Endothelial cell of umbilical vein (primary cell): ENCODE data around the gene CHST11. TPM values are rescaled to one million over a fixed set of nuclear protein-coding genes. Genes with fewer than 3 reads are reported as not detected.

ENCODE experiments used
- BruUV-seq: library from RNA; stranded (reverse); fragments of 400-500 nt; replicated peaks from 2 replicates; lab custom pipeline; 2021; lab: Mats Ljungman, UMichigan
- CTCF ChIA-PET: fragments of 300-600, 350-600 bp; sonication (Branson Sonifier 250); formaldehyde crosslinking; loops from one replicate; lab custom pipeline; 2021; ENCODE audit warnings: antibody characterized with exemption, inconsistent platforms; lab: Charles Lee
- POLR2A ChIA-PET: fragments of 300-600, 350-600 bp; sonication (Branson Sonifier 250); formaldehyde crosslinking; loops from one replicate; lab custom pipeline; 2021; ENCODE audit warnings: antibody characterized with exemption, inconsistent platforms; lab: Charles Lee
- DNase-seq: peaks from one replicate; pipeline ENCODE4 v3.0.0-alpha.2; 2011; ENCODE audit warnings: low read depth, low spot score
- FAIRE-seq: peaks from 2 replicates; lab custom pipeline; 2011; peaks lifted over from hg19 to GRCh38; lab: Jason Lieb, UNC
- H2AFZ ChIP-seq: 2 replicates; pipeline ENCODE4 v1.6.0; 2012; ENCODE audit warnings: low read depth, low read length, control low read depth, inconsistent platforms
- H3K27ac ChIP-seq: 2 replicates; pipeline ENCODE4 v1.5.1; 2011; ENCODE audit warnings: low read depth, mild to moderate bottlenecking, control low read depth, low read length, moderate library complexity; ENCODE audit not compliant: insufficient read depth
- H3K27me3 ChIP-seq, 2 experiments: 2 replicates each; pipeline versions ENCODE4 v1.6.0 to v1.6.1; 2011; ENCODE audit warnings: low read length in 2 of 2, mixed read lengths in 1 of 2; ENCODE audit not compliant: control insufficient read depth in 2 of 2, insufficient read depth in 2 of 2
- H3K36me3 ChIP-seq, 2 experiments: 2 replicates in 1 of 2; 3 replicates in 1 of 2; pipeline ENCODE4 v1.5.1; 2011; ENCODE audit warnings: low read length in 2 of 2, mild to moderate bottlenecking in 1 of 2, moderate library complexity in 1 of 2; ENCODE audit not compliant: control insufficient read depth in 2 of 2, insufficient read depth in 2 of 2; ENCODE audit errors: extremely low read depth in 1 of 2
- H3K4me1 ChIP-seq: 3 replicates; pipeline ENCODE4 v1.5.1; 2011; ENCODE audit warnings: mild to moderate bottlenecking, low read length; ENCODE audit not compliant: control insufficient read depth, insufficient read depth; ENCODE audit errors: extremely low read depth
- H3K4me2 ChIP-seq: 2 replicates; pipeline ENCODE4 v1.6.1; 2011; ENCODE audit warnings: low read length, control low read depth, mixed read lengths; ENCODE audit not compliant: insufficient read depth
- H3K4me3 ChIP-seq, 3 experiments: fragments of 200-600 bp in 1 of 3; sonication (generic), shearing (Covaris generic) in 1 of 3; replicated peaks in 1 of 3; 2 replicates each; pipeline ENCODE4 v1.5.1; 2011 to 2016; ENCODE audit warnings: control low read depth in 3 of 3, low read length in 3 of 3, mild to moderate bottlenecking in 2 of 3, inconsistent platforms in 1 of 3, low read depth in 1 of 3, moderate library complexity in 1 of 3; ENCODE audit not compliant: insufficient read depth in 1 of 3
- H3K79me2 ChIP-seq: 2 replicates; pipeline ENCODE4 v1.6.0; 2012; ENCODE audit warnings: low read length, inconsistent platforms; ENCODE audit not compliant: control insufficient read depth, insufficient read depth
- H3K9ac ChIP-seq: replicated peaks from 2 replicates; pipeline ENCODE3; 2011; ENCODE audit warnings: low read length, control low read depth; ENCODE audit not compliant: insufficient read depth; ENCODE audit errors: extremely low read depth
- H3K9me1 ChIP-seq: replicated peaks from 3 replicates; pipeline ENCODE4 v1.6.0; 2011; ENCODE audit warnings: mild to moderate bottlenecking, low read length; ENCODE audit not compliant: control insufficient read depth, insufficient read depth; ENCODE audit errors: extremely low read depth
- H3K9me3 ChIP-seq: replicated peaks from 2 replicates; pipeline ENCODE4 v1.5.1; 2012; ENCODE audit warnings: low read length, inconsistent platforms; ENCODE audit not compliant: control insufficient read depth, insufficient read depth
- H4K20me1 ChIP-seq: replicated peaks from 2 replicates; pipeline ENCODE3; 2011; ENCODE audit warnings: mild to moderate bottlenecking, low read length; ENCODE audit not compliant: control insufficient read depth, insufficient read depth; ENCODE audit errors: extremely low read depth
- EZH2 ChIP-seq: IDR thresholded peaks from 2 replicates; pipeline ENCODE4 v1.6.1; 2012; ENCODE audit warnings: borderline replicate concordance, low read depth, mild to moderate bottlenecking, moderate library complexity, low read length, inconsistent platforms; ENCODE audit not compliant: severe bottlenecking
- FOS ChIP-seq: IDR thresholded peaks from 2 replicates; pipeline ENCODE4 v1.6.1; 2011; ENCODE audit warnings: mild to moderate bottlenecking, low read length, moderate library complexity, borderline replicate concordance; ENCODE audit not compliant: insufficient read depth
- GATA2 ChIP-seq: IDR thresholded peaks from 2 replicates; pipeline ENCODE4 v1.7.0; 2011; ENCODE audit warnings: low read depth, mild to moderate bottlenecking, moderate library complexity, mixed read lengths, low read length; ENCODE audit not compliant: insufficient read length, insufficient read depth
- JUN ChIP-seq: IDR thresholded peaks from 2 replicates; pipeline ENCODE4 v1.6.1; 2011; ENCODE audit warnings: borderline replicate concordance, low read depth; ENCODE audit not compliant: insufficient read length, insufficient read depth
- MAX ChIP-seq: IDR thresholded peaks from 2 replicates; pipeline ENCODE4 v1.6.1; 2011; ENCODE audit not compliant: insufficient read depth, insufficient read length
- MYC ChIP-seq: IDR thresholded peaks from one replicate; pipeline ENCODE4 v1.6.1; 2011; ENCODE audit warnings: mild to moderate bottlenecking, low read depth, low read length
- POLR2A ChIP-seq: IDR thresholded peaks from 2 replicates; pipeline ENCODE4 v1.6.1; 2012; ENCODE audit warnings: low read depth, mild to moderate bottlenecking, control low read depth, low read length
- POLR2AphosphoS5 ChIP-seq: IDR thresholded peaks from 2 replicates; pipeline ENCODE4 v1.6.1; 2012; ENCODE audit warnings: low read depth, mild to moderate bottlenecking, control low read depth, low read length, moderate library complexity; ENCODE audit not compliant: insufficient read depth
- dilution Hi-C: fragments of 300-500 bp; cut with MboI; formaldehyde crosslinking; loops from one replicate; pipeline ENCODE4 v1.15.0; 2019; ENCODE audit warnings: low sequenced_read_pairs; ENCODE audit not compliant: extremely low pct_ligation_motif_present
- intact Hi-C: fragments of 100-400 bp; cut with micrococcal nuclease; formaldehyde crosslinking; loops from one replicate; pipeline ENCODE4 v1.10.0; 2022
- polyA plus RNA-seq, 4 experiments: library from polyadenylated mRNA; depleted of rRNA in 3 of 4; stranded (reverse) in 3 of 4; unstranded in 1 of 4; fragments of >200 nt; gene quantifications; 2 replicates each; pipeline versions ENCODE4 v1.2.1 to v1.2.3, GENCODE V29; 2011 to 2012; ENCODE audit warnings: missing spikeins in 1 of 4
- total RNA-seq: library from RNA; stranded (reverse); gene quantifications from 2 replicates; pipeline ENCODE4 v1.2.3, GENCODE V29; 2021
- TF ChIP-seq, protein P1 (sequence below), 2 donors: IDR thresholded peaks; 1 replicate in 1 of 2; 2 replicates in 1 of 2; pipeline ENCODE4 v1.5.1; 2011; ENCODE audit warnings: low read length in 2 of 2, mild to moderate bottlenecking in 2 of 2, moderate library complexity in 2 of 2, control low read depth in 1 of 2, inconsistent platforms in 1 of 2, low read depth in 1 of 2; ENCODE audit not compliant: insufficient read depth in 1 of 2; ENCODE audit errors: extremely low read depth in 1 of 2

CHST11 gene
- total and polyA plus RNA-seq, 2 donors (not counting 3 experiments of a cell fraction or from before 2014, with no cell fraction given): 19.7 to 20.9 TPM

DNA sequence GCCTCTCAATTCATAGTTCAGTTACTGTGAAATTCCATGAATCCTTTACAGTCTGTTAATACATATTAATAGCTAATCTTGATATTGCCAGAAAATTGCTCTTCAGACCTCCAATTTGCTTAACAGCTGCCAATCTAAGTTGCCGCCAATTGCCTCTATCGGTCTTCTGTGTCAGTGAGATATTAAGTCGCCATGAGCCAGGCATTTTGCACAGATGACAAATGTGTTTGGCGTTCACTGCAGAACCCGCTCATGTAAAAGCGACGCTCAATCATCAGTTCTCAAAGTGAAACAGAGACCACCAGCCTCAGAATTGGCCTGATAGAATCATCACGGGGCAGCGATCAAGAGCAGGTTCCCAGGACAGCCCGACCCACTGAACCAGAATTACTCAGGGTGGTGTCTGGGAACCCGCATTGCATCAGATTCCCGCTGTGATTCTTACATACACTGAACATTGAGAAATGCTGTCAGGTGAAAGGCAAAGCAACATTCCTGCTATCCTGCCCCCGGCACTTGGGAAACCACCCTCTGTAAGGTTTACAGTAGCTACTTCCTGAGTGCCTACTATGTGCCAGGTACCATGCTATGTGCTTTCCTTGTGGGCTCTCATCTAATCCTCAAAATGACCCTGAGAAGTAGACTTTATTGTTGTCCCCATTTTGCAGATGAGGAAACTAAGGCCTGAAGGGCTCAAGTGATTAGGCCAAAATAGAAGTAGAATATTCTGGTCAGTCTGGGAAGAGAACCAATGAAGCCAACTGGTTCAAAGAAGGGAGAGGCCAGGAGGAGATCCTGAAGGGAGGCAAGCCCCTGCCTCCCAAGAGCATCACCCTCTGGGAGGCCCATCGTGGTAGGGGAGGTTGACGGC lies 285.0 kb downstream of the CHST11 start:
- Histone ChIP-seq H4K20me1 (no peaks in the 10 kb centered on the region), H3K9ac (no peak overlapping the region), H3K36me3 (no peaks in the 10 kb centered on the region), H2AFZ (no peak overlapping the region), H3K4me2 (no peak overlapping the region), H3K79me2 (no peaks in the 10 kb centered on the region), H3K4me3 (no peak overlapping the region), H3K27ac (no peak overlapping the region), H3K4me1 (no peaks in the 10 kb centered on the region), H3K27me3 (no peaks in the 10 kb centered on the region), H3K9me3 (no peaks in the 10 kb centered on the region), H3K9me1 (no peaks in the 10 kb centered on the region)
- dilution Hi-C loops (no loop called here), intact Hi-C loops (no loop called here)
- CTCF ChIA-PET: interaction anchor here (1.2 to 3.0 kb wide), 2 partner anchors 117 to 360 kb away, joined by 3 to 10 read pairs; no protein-coding TSS in a partner anchor
- POLR2A ChIA-PET: no interaction called here
- no TSS peak for BruUV-seq
- TF ChIP-seq EZH2: no peak
- TF ChIP-seq, protein P1, sequence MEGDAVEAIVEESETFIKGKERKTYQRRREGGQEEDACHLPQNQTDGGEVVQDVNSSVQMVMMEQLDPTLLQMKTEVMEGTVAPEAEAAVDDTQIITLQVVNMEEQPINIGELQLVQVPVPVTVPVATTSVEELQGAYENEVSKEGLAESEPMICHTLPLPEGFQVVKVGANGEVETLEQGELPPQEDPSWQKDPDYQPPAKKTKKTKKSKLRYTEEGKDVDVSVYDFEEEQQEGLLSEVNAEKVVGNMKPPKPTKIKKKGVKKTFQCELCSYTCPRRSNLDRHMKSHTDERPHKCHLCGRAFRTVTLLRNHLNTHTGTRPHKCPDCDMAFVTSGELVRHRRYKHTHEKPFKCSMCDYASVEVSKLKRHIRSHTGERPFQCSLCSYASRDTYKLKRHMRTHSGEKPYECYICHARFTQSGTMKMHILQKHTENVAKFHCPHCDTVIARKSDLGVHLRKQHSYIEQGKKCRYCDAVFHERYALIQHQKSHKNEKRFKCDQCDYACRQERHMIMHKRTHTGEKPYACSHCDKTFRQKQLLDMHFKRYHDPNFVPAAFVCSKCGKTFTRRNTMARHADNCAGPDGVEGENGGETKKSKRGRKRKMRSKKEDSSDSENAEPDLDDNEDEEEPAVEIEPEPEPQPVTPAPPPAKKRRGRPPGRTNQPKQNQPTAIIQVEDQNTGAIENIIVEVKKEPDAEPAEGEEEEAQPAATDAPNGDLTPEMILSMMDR (IDR thresholded peaks at IDR 0.05; ENCODE audit: extremely low read depth in 1 of 2, insufficient read depth in 1 of 2, low read depth in 1 of 2, low read length in 2 of 2): no peak
- no peak for TF ChIP-seq GATA2
- TF ChIP-seq POLR2A: no peak
- TF ChIP-seq FOS: no peak
- TF ChIP-seq JUN: no peak
- no peak for TF ChIP-seq MAX
- TF ChIP-seq MYC: no peak
- TF ChIP-seq POLR2AphosphoS5: no peak
- FAIRE-seq: no peak
- DNase-seq: no peak
